ENCODE results near the gene DNM3.

The DNM3 gene

DNA sequence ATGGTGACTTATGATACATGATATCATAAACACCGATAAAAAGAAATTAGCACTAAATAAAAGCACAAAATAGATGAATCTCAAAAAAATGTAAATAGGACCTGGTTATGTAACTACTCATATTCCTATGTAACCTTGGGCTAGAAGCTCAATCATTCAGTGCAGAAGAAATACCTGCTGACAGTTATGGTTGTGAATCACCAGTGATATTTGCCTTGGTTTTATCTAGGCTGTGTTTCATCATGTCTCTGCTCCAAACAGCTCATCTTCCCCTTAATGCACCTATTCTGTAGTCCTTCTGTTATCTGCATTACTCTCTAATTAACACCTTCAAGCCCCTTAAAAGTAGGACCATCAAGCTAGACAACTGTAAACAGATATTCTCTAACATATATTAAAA, 618.9 kb downstream of the DNM3 start:
- no peaks in the 10 kb centered on the region for H3K9me2 ChIP-seq (replicated peaks; ENCODE audit: insufficient read depth, low read length)
- H3K4me3 ChIP-seq (ENCODE audit: insufficient read depth, low read length, poor library complexity, severe bottlenecking) = no peak overlapping the region
- no peaks in the 10 kb centered on the region for H3F3A ChIP-seq (ENCODE audit: insufficient read depth)
- H3K79me2 ChIP-seq (ENCODE audit: insufficient read depth, low read length) = no peaks in the 10 kb centered on the region
- H3K9ac ChIP-seq (ENCODE audit: low read length) = no peak overlapping the region
- no peaks in the 10 kb centered on the region for H4K20me1 ChIP-seq (ENCODE audit: low read depth, low read length)
- H3K9me3 ChIP-seq (ENCODE audit: insufficient read depth, low read length) = no peaks in the 10 kb centered on the region
- TF ChIP-seq, protein P1, sequence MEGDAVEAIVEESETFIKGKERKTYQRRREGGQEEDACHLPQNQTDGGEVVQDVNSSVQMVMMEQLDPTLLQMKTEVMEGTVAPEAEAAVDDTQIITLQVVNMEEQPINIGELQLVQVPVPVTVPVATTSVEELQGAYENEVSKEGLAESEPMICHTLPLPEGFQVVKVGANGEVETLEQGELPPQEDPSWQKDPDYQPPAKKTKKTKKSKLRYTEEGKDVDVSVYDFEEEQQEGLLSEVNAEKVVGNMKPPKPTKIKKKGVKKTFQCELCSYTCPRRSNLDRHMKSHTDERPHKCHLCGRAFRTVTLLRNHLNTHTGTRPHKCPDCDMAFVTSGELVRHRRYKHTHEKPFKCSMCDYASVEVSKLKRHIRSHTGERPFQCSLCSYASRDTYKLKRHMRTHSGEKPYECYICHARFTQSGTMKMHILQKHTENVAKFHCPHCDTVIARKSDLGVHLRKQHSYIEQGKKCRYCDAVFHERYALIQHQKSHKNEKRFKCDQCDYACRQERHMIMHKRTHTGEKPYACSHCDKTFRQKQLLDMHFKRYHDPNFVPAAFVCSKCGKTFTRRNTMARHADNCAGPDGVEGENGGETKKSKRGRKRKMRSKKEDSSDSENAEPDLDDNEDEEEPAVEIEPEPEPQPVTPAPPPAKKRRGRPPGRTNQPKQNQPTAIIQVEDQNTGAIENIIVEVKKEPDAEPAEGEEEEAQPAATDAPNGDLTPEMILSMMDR (IDR thresholded peaks at IDR 0.05; ENCODE audit: insufficient read depth, low read length, poor library complexity, severe bottlenecking) = no peak
- TF ChIP-seq EZH2phosphoT487 (conservative IDR thresholded peaks at IDR 0.05; ENCODE audit: low read length) = no peak
- H3K27me3 ChIP-seq (ENCODE audit: low read length) = no peaks in the 10 kb centered on the region
- H2AFZ ChIP-seq (ENCODE audit: low read depth, low read length, severe bottlenecking) = no peak overlapping the region
- no peak overlapping the region for H3K4me2 ChIP-seq (ENCODE audit: low read depth, low read length, poor library complexity, severe bottlenecking)
- no peaks in the 10 kb centered on the region for H3K36me3 ChIP-seq (ENCODE audit: low read length)
- H3K27ac ChIP-seq (ENCODE audit: low read depth, low read length) = no peak overlapping the region

DNA sequence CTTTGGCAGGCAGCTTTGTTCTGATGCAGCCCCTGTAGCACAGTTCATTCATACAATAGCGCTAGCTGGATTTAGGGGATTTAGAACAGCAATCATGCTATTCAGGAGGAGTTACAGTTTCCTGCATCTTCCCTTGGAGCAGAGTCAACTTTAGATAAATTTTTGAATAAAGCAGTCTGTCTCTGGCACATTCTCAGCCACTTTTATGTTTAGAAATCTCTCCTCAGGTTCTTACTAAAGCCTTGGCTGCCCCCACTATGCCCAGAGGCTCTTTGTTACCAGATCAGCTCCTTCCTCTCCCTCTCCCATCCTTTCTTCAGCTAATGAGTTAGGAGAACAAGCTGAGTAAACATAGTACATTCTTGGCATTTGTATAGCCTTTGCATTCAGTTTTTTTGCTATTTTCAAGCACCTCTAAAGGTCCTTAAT, 619.6 kb downstream of the DNM3 start:
- no peak overlapping the region for H3K9ac ChIP-seq (ENCODE audit: low read length)
- no peak overlapping the region for H2AFZ ChIP-seq (ENCODE audit: low read depth, low read length, severe bottlenecking)
- H3K9me2 ChIP-seq (replicated peaks; ENCODE audit: insufficient read depth, low read length) = no peaks in the 10 kb centered on the region
- no peaks in the 10 kb centered on the region for H3K36me3 ChIP-seq (ENCODE audit: low read length)
- H4K20me1 ChIP-seq (ENCODE audit: low read depth, low read length) = no peaks in the 10 kb centered on the region
- no peaks in the 10 kb centered on the region for H3K27me3 ChIP-seq (ENCODE audit: low read length)
- H3K4me3 ChIP-seq (ENCODE audit: insufficient read depth, low read length, poor library complexity, severe bottlenecking) = no peak overlapping the region
- H3K4me2 ChIP-seq (ENCODE audit: low read depth, low read length, poor library complexity, severe bottlenecking) = no peak overlapping the region
- H3K27ac ChIP-seq (ENCODE audit: low read depth, low read length) = no peak overlapping the region
- H3F3A ChIP-seq (ENCODE audit: insufficient read depth) = no peaks in the 10 kb centered on the region
- TF ChIP-seq, protein P1 (IDR thresholded peaks at IDR 0.05; ENCODE audit: insufficient read depth, low read length, poor library complexity, severe bottlenecking) = no peak
- no peaks in the 10 kb centered on the region for H3K9me3 ChIP-seq (ENCODE audit: insufficient read depth, low read length)
- no peaks in the 10 kb centered on the region for H3K79me2 ChIP-seq (ENCODE audit: insufficient read depth, low read length)
